Measurements from ENCODE around the gene GPRASP3. TPM values are rescaled to one million over a fixed set of nuclear protein-coding genes. Genes with fewer than 3 reads are reported as not detected.

Gene GPRASP3
- total RNA-seq, 4 donors from 2014 or later = 4.2 to 8.3 (median 5.8) TPM

- Histone ChIP-seq H3K9me3 (no peaks in the 10 kb centered on the region), H3K36me3 (no peaks in the 10 kb centered on the region), H3K4me3 (replicated peaks in 1 of 3) (no peak overlapping the region), H3K4me1 (no peaks in the 10 kb centered on the region), H3K27me3 (no peaks in the 10 kb centered on the region), H3K27ac (no peak overlapping the region)
- intact Hi-C loops (cut with DNase I) = no loop called here
- DNase-seq = no peak
- TF ChIP-seq CTCF (IDR thresholded peaks at IDR 0.05) (no peak), POLR2A (IDR thresholded peaks at IDR 0.05) (no peak)
Observed at GRCh38 chrX:102696306-102696705, 24.2 kb upstream of the GPRASP3 start.

GRCh38 chrX:102697494-102697893 lies 23.0 kb upstream of the GPRASP3 start:
- Histone ChIP-seq H3K27me3 (no peaks in the 10 kb centered on the region), H3K4me1 (no peaks in the 10 kb centered on the region), H3K9me3 (no peaks in the 10 kb centered on the region), H3K4me3 (replicated peaks in 1 of 3) (no peak overlapping the region), H3K36me3 (no peaks in the 10 kb centered on the region), H3K27ac (no peak overlapping the region)
- TF ChIP-seq CTCF (IDR thresholded peaks at IDR 0.05) = no peak
- TF ChIP-seq POLR2A (IDR thresholded peaks at IDR 0.05) = no peak
- intact Hi-C loops (cut with DNase I) = no loop called here
- no peak for DNase-seq

GRCh38 chrX:102708900-102709299 lies 11.6 kb upstream of the GPRASP3 start:
- intact Hi-C loops (cut with DNase I) = no loop called here
- no peaks in the 10 kb centered on the region for H3K27me3 ChIP-seq
- no peak overlapping the region for H3K27ac ChIP-seq
- TF ChIP-seq POLR2A (IDR thresholded peaks at IDR 0.05) (no peak), CTCF (IDR thresholded peaks at IDR 0.05) (no peak)
- DNase-seq = no peak
- no peak overlapping the region for H3K4me3 ChIP-seq (replicated peaks in 1 of 3)
- H3K9me3 ChIP-seq = no peaks in the 10 kb centered on the region
- no peaks in the 10 kb centered on the region for H3K36me3 ChIP-seq
- H3K4me1 ChIP-seq = no peaks in the 10 kb centered on the region
- WGBS, 2 donors = 58% methylated on average over 2 of the region's 2 CpGs

GRCh38 chrX:102711872-102712215 lies 8.7 kb upstream of the GPRASP3 start:
- DNase-seq = no peak
- intact Hi-C loops (cut with DNase I) = no loop called here
- Histone ChIP-seq H3K4me3 (replicated peaks in 1 of 3) (peak overlapping the region in 1 of 3 donors; percentile 46), H3K9me3 (no peaks in the 10 kb centered on the region), H3K36me3 (no peaks in the 10 kb centered on the region), H3K27ac (no peak overlapping the region), H3K4me1 (no peaks in the 10 kb centered on the region), H3K27me3 (no peaks in the 10 kb centered on the region)
- TF ChIP-seq CTCF (IDR thresholded peaks at IDR 0.05) (no peak), POLR2A (IDR thresholded peaks at IDR 0.05) (no peak)
- WGBS, 2 donors = no CpG with 5 or more reads among the region's 19 CpGs

GRCh38 chrX:102712216-102712966 lies 8.2 kb upstream of the GPRASP3 start, which contains the start of gene GPRASP2:
Gene GPRASP2, plus strand, starts transcription at chrX:102712448. Its CDS starts 2,422 bp downstream, at chrX:102714870.
- Histone ChIP-seq H3K4me3 (replicated peaks in 1 of 3) (peak within 1 kb of the TSS; percentile 15 to 71 (median 46)), H3K4me1 (no peaks in the 10 kb centered on the region), H3K27me3 (no peaks in the 10 kb centered on the region), H3K27ac (peak within 1 kb of the TSS; percentile 89 to 95 (median 89)), H3K36me3 (no peaks in the 10 kb centered on the region), H3K9me3 (no peaks in the 10 kb centered on the region)
- intact Hi-C loops (cut with DNase I) = no loop called here
- 0% methylated on average over 3 of the region's 68 CpGs; no CpG with 5 or more reads in 1 of the 2 donors for whole genome bisulfite sequencing, 2 donors
- TF ChIP-seq CTCF (IDR thresholded peaks at IDR 0.05) = no peak
- peak in 1 of 2 donors; percentile 33 for TF ChIP-seq POLR2A (IDR thresholded peaks at IDR 0.05)
- peak; percentile 54 to 58 for DNase-seq
